ENCODE measurements around the gene MACO1. TPM values are rescaled to one million over a fixed set of nuclear protein-coding genes. Genes with fewer than 3 reads are reported as not detected.

MACO1 gene
- total and polyA plus RNA-seq, 2 of the 13 experiments (the other 11 are each of a cell fraction or from before 2014, with no cell fraction given): 9.7 to 17.0 TPM

- BruUV-seq (replicated peaks): no TSS peak
- H3K9me3 ChIP-seq (ENCODE audit: low read length): no peaks in the 10 kb centered on the region
- intact Hi-C loops (cut with micrococcal nuclease; ENCODE audit: unreplicated experiment): no loop called here
- ChIA-PET CTCF (ENCODE audit: low intra/inter-chr PET ratio, low total read pairs) (interaction anchor here (1.5 kb wide), 1 partner anchor 33 kb away, joined by 4 read pairs; no protein-coding TSS in a partner anchor), POLR2A (no interaction called here)
- no peaks in the 10 kb centered on the region for H3K79me2 ChIP-seq (ENCODE audit: insufficient read depth, low read length)
- no peak; the same call in 2 of the 3 replicates for ATAC-seq
- DNase-seq (ENCODE audit: low spot score): no peak
- H3K27ac ChIP-seq (ENCODE audit: extremely low read length, insufficient read depth, low read length): no peak overlapping the region
- H3K36me3 ChIP-seq (replicated peaks in 1 of 2; ENCODE audit: control insufficient read depth in 1 of 2, insufficient read depth in 2 of 2, low read length in 2 of 2): peaks cover 19 to 56% of the 10 kb centered on the region in 2 experiments
- H3K4me2 ChIP-seq (ENCODE audit: low read depth, low read length): no peak overlapping the region
- no peak for TF ChIP-seq ZNF598 (CRISPR knock-in tag; IDR thresholded peaks at IDR 0.05; ENCODE audit: borderline replicate concordance)
- TF ChIP-seq IKZF4 (CRISPR knock-in tag; IDR thresholded peaks at IDR 0.05; ENCODE audit: borderline replicate concordance, low read depth, not compliant biosample characterization): no peak
- TF ChIP-seq NR1H2 (CRISPR knock-in tag; IDR thresholded peaks at IDR 0.05; ENCODE audit: borderline replicate concordance, low read depth): no peak
- no peak for TF ChIP-seq ZNF232 (CRISPR knock-in tag; IDR thresholded peaks at IDR 0.05; ENCODE audit: borderline replicate concordance)
- TF ChIP-seq ISX (CRISPR knock-in tag; conservative IDR thresholded peaks at IDR 0.05): no peak
- in situ Hi-C loops (cut with HindIII; ENCODE audit: extremely low pct_ligation_motif_present, low pct_unique_long_range_greater_than_20kb): no loop called here
- H3K9ac ChIP-seq (ENCODE audit: insufficient read depth, low read depth, low read length): no peak overlapping the region
- no peak overlapping the region for H2AFZ ChIP-seq (ENCODE audit: low read length)
- 100% methylated on average over 1 of the region's 1 CpG for WGBS (ENCODE audit: low lambda C conversion rate)
- no peaks in the 10 kb centered on the region for H4K20me1 ChIP-seq (ENCODE audit: insufficient read depth, low read length)
- no peaks in the 10 kb centered on the region for H3K27me3 ChIP-seq (ENCODE audit: control insufficient read depth in 1 of 2, insufficient read depth in 2 of 2, low read length in 2 of 2)
- no peak for FAIRE-seq
- H3K4me1 ChIP-seq (ENCODE audit: insufficient read depth, low read length): peaks cover 11% of the 10 kb centered on the region
- no peak overlapping the region for H3K4me3 ChIP-seq (replicated peaks in 1 of 3; ENCODE audit: insufficient read depth in 1 of 3, low read depth in 2 of 3, low read length in 3 of 3)
Observed at GRCh38 chr1:25486602-25487001, 55.9 kb downstream of the MACO1 start.

- DNase-seq (ENCODE audit: low spot score): peak; percentile 8
- ChIA-PET CTCF (ENCODE audit: low intra/inter-chr PET ratio, low total read pairs) (interaction anchor here (1.5 kb wide), 1 partner anchor 32 kb away, joined by 4 read pairs; no protein-coding TSS in a partner anchor), POLR2A (no interaction called here)
- Histone ChIP-seq H3K9ac (ENCODE audit: insufficient read depth, low read depth, low read length) (no peak overlapping the region), H4K20me1 (ENCODE audit: insufficient read depth, low read length) (no peaks in the 10 kb centered on the region), H3K36me3 (replicated peaks in 1 of 2; ENCODE audit: control insufficient read depth in 1 of 2, insufficient read depth in 2 of 2, low read length in 2 of 2) (peaks cover 22 to 66% of the 10 kb centered on the region in 2 experiments), H2AFZ (ENCODE audit: low read length) (no peak overlapping the region), H3K4me1 (ENCODE audit: insufficient read depth, low read length) (peaks cover under 1% of the 10 kb centered on the region), H3K4me3 (replicated peaks in 1 of 3; ENCODE audit: insufficient read depth in 1 of 3, low read depth in 2 of 3, low read length in 3 of 3) (no peak overlapping the region), H3K79me2 (ENCODE audit: insufficient read depth, low read length) (no peaks in the 10 kb centered on the region), H3K4me2 (ENCODE audit: low read depth, low read length) (no peak overlapping the region), H3K27ac (ENCODE audit: extremely low read length, insufficient read depth, low read length) (no peak overlapping the region), H3K27me3 (ENCODE audit: control insufficient read depth in 1 of 2, insufficient read depth in 2 of 2, low read length in 2 of 2) (no peaks in the 10 kb centered on the region), H3K9me3 (ENCODE audit: low read length) (no peaks in the 10 kb centered on the region)
- no TSS peak for BruUV-seq (replicated peaks)
- in situ Hi-C loops (cut with HindIII; ENCODE audit: extremely low pct_ligation_motif_present, low pct_unique_long_range_greater_than_20kb): no loop called here
- ATAC-seq: no peak
- peak; percentile 36 for FAIRE-seq
- intact Hi-C loops (cut with micrococcal nuclease; ENCODE audit: unreplicated experiment): no loop called here
- WGBS (ENCODE audit: low lambda C conversion rate): 90% methylated on average over 2 of the region's 2 CpGs
- TF ChIP-seq ZNF629 (CRISPR knock-in tag; conservative IDR thresholded peaks at IDR 0.05) (peak; percentile 76), MXD1 (CRISPR knock-in tag; IDR thresholded peaks at IDR 0.05) (no peak), CHD4 (IDR thresholded peaks at IDR 0.05; ENCODE audit: borderline replicate concordance, low read length) (peak; percentile 41; the same call in 1 of the 2 replicates), ZNF230 (CRISPR knock-in tag; IDR thresholded peaks at IDR 0.05) (no peak), CTCF (CRISPR knock-in tag; IDR thresholded peaks at IDR 0.05) (peak; percentile 38; the same call in 1 of the 2 replicates), ZFP36L1 (CRISPR knock-in tag; IDR thresholded peaks at IDR 0.05) (no peak), POLR2G (IDR thresholded peaks at IDR 0.05; ENCODE audit: low read depth, low read length) (no peak), ZNF557 (CRISPR knock-in tag; IDR thresholded peaks at IDR 0.05) (no peak), TEAD3 (CRISPR knock-in tag; optimal IDR thresholded peaks at IDR 0.05; ENCODE audit: borderline replicate concordance) (no peak)
Observed at GRCh38 chr1:25487628-25488027, 56.9 kb downstream of the MACO1 start.

Measured in HepG2 (cell line).